ENCODE measurements around the gene GFPT2.

The GFPT2 gene

GRCh38 chr5:180259260-180259611 is 93.9 kb downstream of the GFPT2 start:
- POLR2A ChIA-PET = no interaction called here

GRCh38 chr5:180253036-180253824 is 99.9 kb downstream of the GFPT2 start:
- no peak overlapping the region for H3K4me3 ChIP-seq (ENCODE audit: low read depth, low read length)
- no peak for DNase-seq (ENCODE audit: low read depth, low spot score)
- no peak for TF ChIP-seq CTCF (IDR thresholded peaks at IDR 0.05; ENCODE audit: insufficient read depth, low read length, missing control alignments)
- POLR2A ChIA-PET = no interaction called here
- CTCF ChIA-PET = no interaction called here

More at GRCh38 chr5:180259260-180259611, 93.9 kb downstream of the GFPT2 start:
- no peak for DNase-seq (ENCODE audit: low read depth, low spot score)
- CTCF ChIA-PET = no interaction called here
- H3K4me3 ChIP-seq (ENCODE audit: low read depth, low read length) = no peak overlapping the region
- no peak for TF ChIP-seq CTCF (IDR thresholded peaks at IDR 0.05; ENCODE audit: insufficient read depth, low read length, missing control alignments)

GRCh38 chr5:180251887-180252286 is 101.2 kb downstream of the GFPT2 start:
- TF ChIP-seq CTCF (IDR thresholded peaks at IDR 0.05; ENCODE audit: insufficient read depth, low read length, missing control alignments) = no peak
- no peak overlapping the region for H3K4me3 ChIP-seq (ENCODE audit: low read depth, low read length)

GRCh38 chr5:180251141-180251540 is 102.0 kb downstream of the GFPT2 start:
- POLR2A ChIA-PET = no interaction called here
- no peak overlapping the region for H3K4me3 ChIP-seq (ENCODE audit: low read depth, low read length)
- TF ChIP-seq CTCF (IDR thresholded peaks at IDR 0.05; ENCODE audit: insufficient read depth, low read length, missing control alignments) = no peak
- CTCF ChIA-PET = no interaction called here
- no peak for DNase-seq (ENCODE audit: low read depth, low spot score)

More at GRCh38 chr5:180251887-180252286, 101.2 kb downstream of the GFPT2 start:
- no peak for DNase-seq (ENCODE audit: low read depth, low spot score)
- ChIA-PET POLR2A (no interaction called here), CTCF (no interaction called here)
